ENCODE data around the gene AMPH.

GRCh38 chr7:38372290-38372689 is 258.9 kb downstream of the AMPH start:
- no peak for TF ChIP-seq CTCF (IDR thresholded peaks at IDR 0.05; ENCODE audit: insufficient read depth, low read length, poor library complexity, severe bottlenecking)
- no peak for TF ChIP-seq EZH2phosphoT487 (conservative IDR thresholded peaks at IDR 0.05; ENCODE audit: low read length)

Data from SU-DHL-6 (cell line).